Activated T-cell treated with anti-CD3 and anti-CD28 coated beads, Interleukin-2, amount 50 U/mL, for 72 hours (primary cell): Measurements from ENCODE around the gene GATAD2B. TPM values are rescaled to one million over a fixed set of nuclear protein-coding genes. Genes with fewer than 3 reads are reported as not detected.

Experiments used
- ATAC-seq, 2 donors: fragments of 150-1000 bp; cut with Tn5 transposase; replicated peaks in 1 of 2; 2 replicates each; pipeline ENCODE4 v1.10.0; 2021; ENCODE audit warnings: moderate library complexity in 2 of 2, mild to moderate bottlenecking in 1 of 2
- DNase-seq, 2 donors: peaks; one replicate each; pipeline ENCODE4 v3.0.0; 2021 to 2022; ENCODE audit warnings: mixed read lengths in 1 of 2
- H3K27ac Mint-ChIP-seq: one replicate; pipeline ENCODE4 v1.8.0; 2022; ENCODE audit warnings: mild to moderate bottlenecking, moderate library complexity, mixed read lengths
- H3K27me3 Mint-ChIP-seq: one replicate; pipeline ENCODE4 v1.8.0; 2022; ENCODE audit warnings: low read depth, mixed read lengths
- H3K36me3 Mint-ChIP-seq, 2 donors: one replicate each; pipeline ENCODE4 v1.8.0; 2022; ENCODE audit warnings: mixed read lengths in 2 of 2, mild to moderate bottlenecking in 1 of 2; ENCODE audit not compliant: insufficient read depth in 2 of 2
- H3K4me1 Mint-ChIP-seq: one replicate; pipeline ENCODE4 v1.8.0; 2022; ENCODE audit warnings: low read depth, mixed read lengths
- H3K4me3 Mint-ChIP-seq, 2 donors: one replicate each; pipeline ENCODE4 v1.8.0; 2022; ENCODE audit warnings: mild to moderate bottlenecking in 2 of 2, mixed read lengths in 2 of 2, moderate library complexity in 2 of 2
- H3K9me3 Mint-ChIP-seq, 2 donors: one replicate each; pipeline ENCODE4 v1.8.0; 2022; ENCODE audit warnings: mixed read lengths in 2 of 2
- total RNA-seq, 2 donors: library from RNA; stranded (reverse); gene quantifications; one replicate each; pipeline ENCODE4 v1.2.3, GENCODE V29; 2022

GATAD2B gene
- total RNA-seq, 2 donors from 2014 or later = 87.4 to 106 TPM

DNA sequence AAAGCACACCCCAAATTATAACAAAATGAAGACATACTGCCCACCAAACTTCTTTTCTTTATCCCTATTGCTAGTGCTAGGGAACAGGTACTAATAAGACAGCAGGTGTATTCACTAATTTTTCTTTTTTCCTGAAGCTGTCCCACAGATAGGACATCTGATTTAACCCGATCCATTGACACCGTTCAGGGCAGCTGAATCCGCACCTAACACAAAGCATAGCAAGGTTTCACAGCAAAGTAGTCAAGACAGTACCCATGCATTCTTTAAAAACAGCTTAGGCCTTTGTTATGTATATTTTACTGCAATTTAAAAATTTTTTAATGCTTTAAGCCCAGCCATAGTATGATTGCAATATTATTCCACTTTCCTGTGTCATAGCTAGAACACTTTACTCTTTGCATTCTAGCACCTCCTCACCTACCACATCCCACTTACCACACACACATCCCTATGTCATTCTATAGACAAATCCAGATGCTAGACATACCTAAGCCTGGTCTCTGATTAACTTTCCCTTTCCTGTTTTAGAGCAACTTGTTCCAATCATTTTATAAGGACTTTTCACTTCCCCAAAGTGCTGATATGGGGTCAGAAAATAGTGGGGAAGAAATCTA, 40.4 kb downstream of the GATAD2B start:
- no peak overlapping the region for H3K4me3 Mint-ChIP-seq
- DNase-seq = no peak
- ATAC-seq = peak in 1 of 2 donors; percentile 30
- H3K9me3 Mint-ChIP-seq = no peaks in the 10 kb centered on the region
- H3K4me1 Mint-ChIP-seq = peaks cover 16% of the 10 kb centered on the region
- no peaks in the 10 kb centered on the region for H3K27me3 Mint-ChIP-seq
- H3K36me3 Mint-ChIP-seq = peaks cover 2% of the 10 kb centered on the region in 2 donors
- H3K27ac Mint-ChIP-seq = no peak overlapping the region

GRCh38 chr1:153881751-153882150, 41.0 kb downstream of the GATAD2B start:
- no peak overlapping the region for H3K27ac Mint-ChIP-seq
- peaks cover 17% of the 10 kb centered on the region for H3K4me1 Mint-ChIP-seq
- H3K36me3 Mint-ChIP-seq = peaks cover 2% of the 10 kb centered on the region in 2 donors
- no peaks in the 10 kb centered on the region for H3K9me3 Mint-ChIP-seq
- no peaks in the 10 kb centered on the region for H3K27me3 Mint-ChIP-seq
- DNase-seq (no peak), ATAC-seq (no peak)
- H3K4me3 Mint-ChIP-seq = no peak overlapping the region

DNA sequence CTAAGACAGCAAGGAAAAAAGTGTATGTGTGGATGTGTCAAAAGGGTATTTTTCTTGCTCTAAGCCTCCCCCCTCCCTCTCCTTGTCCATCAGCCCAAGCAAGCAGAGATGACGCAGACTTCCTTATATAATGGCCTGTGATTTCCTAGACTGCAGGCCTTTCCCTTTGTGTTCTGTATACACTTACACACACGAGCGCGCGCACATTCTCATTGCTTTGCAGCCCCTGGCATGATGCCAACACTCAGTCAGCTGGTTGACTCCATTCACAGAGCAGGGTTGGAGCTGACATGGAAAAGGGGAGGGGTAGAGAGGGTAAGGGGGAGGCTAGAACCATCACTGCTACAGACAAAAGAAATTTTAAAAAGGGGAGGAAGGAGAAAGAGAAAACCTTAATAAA, 41.8 kb downstream of the GATAD2B start:
- DNase-seq = peak; percentile 17 to 19
- H3K4me1 Mint-ChIP-seq = peaks cover 20% of the 10 kb centered on the region

DNA sequence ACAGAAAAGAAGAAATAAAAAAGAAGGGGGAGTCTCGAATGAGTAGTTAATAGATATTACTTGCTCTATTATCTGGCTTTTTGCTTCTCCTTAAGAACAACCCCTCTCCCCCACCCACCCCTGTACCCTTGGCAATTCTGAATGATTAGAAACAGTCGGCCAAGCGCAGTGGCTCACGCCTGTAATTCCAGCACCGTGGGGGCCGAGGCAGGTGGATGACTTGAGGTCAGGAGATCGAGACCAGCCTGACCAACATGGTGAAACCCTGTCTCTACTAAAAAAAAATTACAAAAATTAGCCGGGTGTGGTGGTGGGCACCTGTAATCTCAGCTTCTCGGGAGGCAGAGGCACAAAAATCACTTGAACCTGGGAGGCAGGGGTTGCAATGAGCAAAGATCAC, 42.7 kb downstream of the GATAD2B start:
- Mint-ChIP-seq H3K27ac (peak overlapping the region; percentile 30), H3K4me1 (peaks cover 20% of the 10 kb centered on the region), H3K36me3 (peaks cover 5% of the 10 kb centered on the region in 2 donors), H3K4me3 (no peak overlapping the region), H3K27me3 (no peaks in the 10 kb centered on the region), H3K9me3 (no peaks in the 10 kb centered on the region)
- no peak for ATAC-seq
- no peak for DNase-seq

More for the DNA sequence above, 41.8 kb downstream of the GATAD2B start:
- H3K4me3 Mint-ChIP-seq = no peak overlapping the region
- peaks cover 2 to 3% of the 10 kb centered on the region in 2 donors for H3K36me3 Mint-ChIP-seq
- H3K27ac Mint-ChIP-seq = no peak overlapping the region
- no peak for ATAC-seq
- H3K9me3 Mint-ChIP-seq = no peaks in the 10 kb centered on the region
- no peaks in the 10 kb centered on the region for H3K27me3 Mint-ChIP-seq

- no peak for ATAC-seq
- Mint-ChIP-seq H3K36me3 (peaks cover 5 to 7% of the 10 kb centered on the region in 2 donors), H3K27me3 (no peaks in the 10 kb centered on the region), H3K9me3 (no peaks in the 10 kb centered on the region), H3K27ac (no peak overlapping the region), H3K4me3 (no peak overlapping the region), H3K4me1 (peaks cover 25% of the 10 kb centered on the region)
- DNase-seq = no peak
Observed at GRCh38 chr1:153877112-153877511, 45.7 kb downstream of the GATAD2B start.

DNA sequence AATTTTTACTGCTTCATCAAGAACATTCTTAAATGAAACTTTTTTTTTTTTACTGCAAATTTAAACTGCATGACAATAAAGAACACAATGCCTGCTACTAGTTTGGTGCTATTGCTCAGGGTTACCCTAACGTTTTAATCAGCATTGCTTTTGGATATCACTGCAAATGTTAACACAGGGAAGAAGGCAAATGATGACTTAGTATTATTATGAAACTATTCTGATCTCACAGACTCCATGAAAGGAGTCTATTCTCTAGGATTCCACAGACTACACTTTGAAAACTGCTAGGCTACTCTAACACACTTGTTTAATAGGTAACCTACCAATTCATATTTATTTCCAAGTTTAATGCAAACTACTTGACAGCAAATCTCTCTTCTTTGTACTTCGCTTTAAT, 49.8 kb downstream of the GATAD2B start:
- no peak overlapping the region for H3K4me3 Mint-ChIP-seq
- DNase-seq (no peak), ATAC-seq (no peak)
- H3K27me3 Mint-ChIP-seq = no peaks in the 10 kb centered on the region
- H3K4me1 Mint-ChIP-seq = peaks cover 25% of the 10 kb centered on the region
- no peaks in the 10 kb centered on the region for H3K9me3 Mint-ChIP-seq
- peaks cover 3 to 10% of the 10 kb centered on the region in 2 donors for H3K36me3 Mint-ChIP-seq
- H3K27ac Mint-ChIP-seq = no peak overlapping the region

- H3K9me3 Mint-ChIP-seq = no peaks in the 10 kb centered on the region
- H3K4me1 Mint-ChIP-seq = peaks cover 27% of the 10 kb centered on the region
- peaks cover 3 to 10% of the 10 kb centered on the region in 2 donors for H3K36me3 Mint-ChIP-seq
- no peaks in the 10 kb centered on the region for H3K27me3 Mint-ChIP-seq
- no peak overlapping the region for H3K4me3 Mint-ChIP-seq
- ATAC-seq (no peak), DNase-seq (no peak)
- H3K27ac Mint-ChIP-seq = no peak overlapping the region
Observed at GRCh38 chr1:153872331-153872730, 50.4 kb downstream of the GATAD2B start.

DNA sequence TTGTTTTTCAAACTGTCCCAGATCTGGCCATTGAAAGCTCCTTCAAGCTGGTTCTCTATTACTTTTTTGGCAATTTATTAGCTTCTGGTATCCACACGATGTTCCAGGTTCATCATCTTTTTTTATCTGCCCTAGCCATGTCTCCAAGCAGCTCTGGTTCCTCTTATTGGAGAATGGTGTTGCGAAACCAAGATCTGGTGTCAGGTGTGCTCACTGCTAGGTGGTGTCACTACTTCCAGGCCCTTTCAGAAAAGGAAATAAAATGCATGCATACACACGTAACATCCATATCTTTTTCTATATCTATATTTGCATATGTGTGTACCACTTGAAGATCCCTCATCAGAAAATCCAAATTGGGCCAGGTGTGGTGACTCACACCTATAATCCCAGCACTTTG, 53.3 kb downstream of the GATAD2B start:
- ATAC-seq (no peak), DNase-seq (no peak)
- Mint-ChIP-seq H3K27ac (no peak overlapping the region), H3K36me3 (peaks cover 0 to 8% of the 10 kb centered on the region in 2 donors), H3K4me3 (no peak overlapping the region), H3K9me3 (no peaks in the 10 kb centered on the region), H3K27me3 (no peaks in the 10 kb centered on the region), H3K4me1 (peaks cover 38% of the 10 kb centered on the region)

DNA sequence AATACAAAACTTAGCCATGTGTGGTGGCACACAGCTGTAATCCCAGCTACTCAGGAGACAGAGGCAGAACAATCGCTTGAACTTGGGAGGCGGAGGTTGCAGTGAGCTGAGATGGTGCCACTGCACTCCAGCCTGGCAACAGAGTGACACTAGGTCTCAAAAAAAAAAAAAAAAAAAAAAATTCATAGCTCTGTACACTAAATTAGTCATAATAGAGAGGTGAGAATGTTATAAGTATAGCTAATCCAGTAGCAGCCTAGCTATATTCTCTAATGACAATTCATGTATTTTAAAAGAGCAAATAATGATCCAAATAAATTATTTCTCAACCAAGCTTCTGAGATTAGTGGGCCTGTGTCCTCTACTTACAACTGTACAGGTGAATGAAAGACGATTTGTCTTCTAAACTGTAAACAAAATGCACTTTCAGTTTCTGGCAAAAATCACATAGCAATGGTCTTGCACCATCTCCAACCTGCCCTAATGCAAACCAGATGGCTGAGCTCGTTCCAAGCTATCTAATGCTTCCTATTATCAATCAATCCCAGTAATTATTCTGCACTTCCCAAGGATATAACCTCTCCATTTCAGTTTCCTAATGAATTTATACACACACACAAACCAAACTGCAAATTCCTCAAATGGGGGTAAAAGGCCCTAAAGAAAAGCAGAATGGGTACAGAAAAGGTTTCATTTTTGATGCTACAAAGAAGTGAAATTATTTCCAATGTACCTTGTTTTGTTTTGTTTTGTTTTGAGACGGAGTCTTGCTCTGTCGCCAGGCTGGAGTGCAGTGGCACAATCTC, 56.5 kb downstream of the GATAD2B start:
- peaks cover 33% of the 10 kb centered on the region for H3K4me1 Mint-ChIP-seq
- peaks cover 0 to 6% of the 10 kb centered on the region in 2 donors for H3K36me3 Mint-ChIP-seq
- no peak overlapping the region for H3K4me3 Mint-ChIP-seq
- peak overlapping the region; percentile 44 for H3K27ac Mint-ChIP-seq
- ATAC-seq = peak in 1 of 2 donors; percentile 41
- no peaks in the 10 kb centered on the region for H3K9me3 Mint-ChIP-seq
- no peaks in the 10 kb centered on the region for H3K27me3 Mint-ChIP-seq
- DNase-seq = no peak

- peak overlapping the region; percentile 80 for H3K27ac Mint-ChIP-seq
- H3K4me1 Mint-ChIP-seq = peaks cover 7% of the 10 kb centered on the region
- H3K9me3 Mint-ChIP-seq = no peaks in the 10 kb centered on the region
- ATAC-seq (no peak), DNase-seq (no peak)
- peaks cover 0 to 7% of the 10 kb centered on the region in 2 donors for H3K36me3 Mint-ChIP-seq
- H3K4me3 Mint-ChIP-seq = no peak overlapping the region
- H3K27me3 Mint-ChIP-seq = no peaks in the 10 kb centered on the region
Observed at GRCh38 chr1:153860285-153860684, 62.5 kb downstream of the GATAD2B start.

DNA sequence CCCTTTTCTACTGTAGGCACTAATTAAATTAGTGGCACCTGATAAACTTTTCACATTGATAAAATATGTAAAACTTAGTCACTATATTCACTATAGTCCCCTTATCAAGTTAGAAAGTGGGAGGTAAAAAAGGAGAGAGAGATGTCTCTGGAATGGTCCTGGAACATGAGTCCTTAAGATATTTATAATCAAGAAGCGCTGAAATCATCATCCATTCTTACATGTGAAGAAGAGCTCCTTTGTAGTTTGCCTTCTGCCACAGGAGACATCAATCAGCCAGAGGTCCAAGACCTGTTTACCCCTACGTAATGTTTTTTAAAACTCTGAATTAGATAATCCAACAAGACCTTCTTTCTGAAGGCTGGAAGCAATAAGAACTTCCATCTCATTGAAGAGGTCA, 65.3 kb downstream of the GATAD2B start:
- H3K4me1 Mint-ChIP-seq = peaks cover 11% of the 10 kb centered on the region
- H3K9me3 Mint-ChIP-seq = no peaks in the 10 kb centered on the region
- H3K27ac Mint-ChIP-seq = no peak overlapping the region
- H3K36me3 Mint-ChIP-seq = peaks cover 0 to 12% of the 10 kb centered on the region in 2 donors
- H3K4me3 Mint-ChIP-seq = no peak overlapping the region
- ATAC-seq (no peak), DNase-seq (no peak)
- no peaks in the 10 kb centered on the region for H3K27me3 Mint-ChIP-seq

DNA sequence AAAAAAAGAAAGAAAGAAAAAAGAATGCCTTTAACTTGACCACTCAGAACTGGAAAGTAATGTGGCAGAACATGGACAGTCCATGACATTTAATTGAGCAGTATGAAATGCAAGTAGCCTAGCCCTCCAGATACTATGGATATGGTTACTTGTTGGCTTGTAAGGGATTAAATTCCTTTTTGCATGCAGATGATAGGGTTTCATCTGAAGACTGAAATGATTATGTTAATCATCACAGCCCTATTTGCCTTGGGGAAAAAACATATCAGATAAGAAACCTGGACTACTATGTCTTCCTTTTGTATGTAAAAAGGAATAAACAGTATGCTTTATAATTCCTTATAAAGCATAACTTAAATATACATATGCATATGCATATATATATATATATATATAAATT, 66.0 kb downstream of the GATAD2B start:
- Mint-ChIP-seq H3K4me1 (peaks cover 16% of the 10 kb centered on the region), H3K36me3 (peaks cover 0 to 15% of the 10 kb centered on the region in 2 donors), H3K9me3 (no peaks in the 10 kb centered on the region), H3K27ac (no peak overlapping the region), H3K27me3 (no peaks in the 10 kb centered on the region), H3K4me3 (no peak overlapping the region)
- DNase-seq (no peak), ATAC-seq (no peak)

GRCh38 chr1:153852170-153852569, 70.6 kb downstream of the GATAD2B start:
- no peak overlapping the region for H3K27ac Mint-ChIP-seq
- no peak overlapping the region for H3K4me3 Mint-ChIP-seq
- ATAC-seq (no peak), DNase-seq (no peak)
- peaks cover 35% of the 10 kb centered on the region for H3K4me1 Mint-ChIP-seq
- no peaks in the 10 kb centered on the region for H3K9me3 Mint-ChIP-seq
- no peaks in the 10 kb centered on the region for H3K27me3 Mint-ChIP-seq
- H3K36me3 Mint-ChIP-seq = peaks cover 0 to 17% of the 10 kb centered on the region in 2 donors
